ENCODE results near the gene ADAMTS6. TPM values are rescaled to one million over a fixed set of nuclear protein-coding genes. Genes with fewer than 3 reads are reported as not detected.

The ADAMTS6 gene
- total RNA-seq, 4 donors from 2014 or later, result 0.05 to 0.49 (median 0.31) TPM

DNA sequence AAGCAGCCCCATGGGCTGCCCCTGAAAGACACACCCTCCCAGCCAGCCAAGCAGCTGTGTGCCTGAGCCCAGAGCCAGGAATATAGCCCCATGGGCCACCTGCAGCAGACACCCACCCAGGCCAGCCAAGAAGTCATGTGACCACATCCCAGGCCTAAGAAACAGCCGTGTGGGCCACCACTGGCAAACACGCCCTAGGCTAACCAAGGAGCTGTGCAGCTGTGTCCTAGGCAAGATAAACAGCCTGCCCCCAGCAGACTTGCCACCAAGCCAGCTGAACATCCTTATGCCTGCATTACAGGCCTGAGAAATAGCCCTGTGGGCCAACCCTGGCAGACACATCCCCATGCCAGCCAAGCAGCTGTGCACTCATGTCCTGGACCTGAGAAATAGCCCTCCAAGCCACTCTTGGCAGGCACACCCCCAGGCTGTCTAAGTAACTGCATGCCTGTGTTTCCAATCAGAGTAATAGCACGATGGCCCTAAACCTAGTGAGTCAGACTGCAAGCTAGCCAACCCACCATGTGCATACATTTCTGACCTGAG is 143.0 kb downstream of the ADAMTS6 start:
- H3K9me3 ChIP-seq, result no peaks in the 10 kb centered on the region
- H3K27ac ChIP-seq, result no peak overlapping the region
- in situ Hi-C loops (cut with MboI; ENCODE audit: low sequenced_read_pairs in 4 of 4) (no loop called here), intact Hi-C loops (cut with DNase I; ENCODE audit: low total_unique reads) (no loop called here)
- TF ChIP-seq, protein P1, sequence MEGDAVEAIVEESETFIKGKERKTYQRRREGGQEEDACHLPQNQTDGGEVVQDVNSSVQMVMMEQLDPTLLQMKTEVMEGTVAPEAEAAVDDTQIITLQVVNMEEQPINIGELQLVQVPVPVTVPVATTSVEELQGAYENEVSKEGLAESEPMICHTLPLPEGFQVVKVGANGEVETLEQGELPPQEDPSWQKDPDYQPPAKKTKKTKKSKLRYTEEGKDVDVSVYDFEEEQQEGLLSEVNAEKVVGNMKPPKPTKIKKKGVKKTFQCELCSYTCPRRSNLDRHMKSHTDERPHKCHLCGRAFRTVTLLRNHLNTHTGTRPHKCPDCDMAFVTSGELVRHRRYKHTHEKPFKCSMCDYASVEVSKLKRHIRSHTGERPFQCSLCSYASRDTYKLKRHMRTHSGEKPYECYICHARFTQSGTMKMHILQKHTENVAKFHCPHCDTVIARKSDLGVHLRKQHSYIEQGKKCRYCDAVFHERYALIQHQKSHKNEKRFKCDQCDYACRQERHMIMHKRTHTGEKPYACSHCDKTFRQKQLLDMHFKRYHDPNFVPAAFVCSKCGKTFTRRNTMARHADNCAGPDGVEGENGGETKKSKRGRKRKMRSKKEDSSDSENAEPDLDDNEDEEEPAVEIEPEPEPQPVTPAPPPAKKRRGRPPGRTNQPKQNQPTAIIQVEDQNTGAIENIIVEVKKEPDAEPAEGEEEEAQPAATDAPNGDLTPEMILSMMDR (IDR thresholded peaks at IDR 0.05 in 4 of 5, conservative IDR thresholded peaks at IDR 0.05 in 1 of 5), result no peak
- no peak for TF ChIP-seq POLR2A (IDR thresholded peaks at IDR 0.05)
- DNase-seq, result peak in 1 of 2 donors; percentile 11
- H3K4me1 ChIP-seq, result no peaks in the 10 kb centered on the region
- ATAC-seq, result no peak
- no peak overlapping the region for H3K4me3 ChIP-seq
- no peaks in the 10 kb centered on the region for H3K27me3 ChIP-seq
- no peaks in the 10 kb centered on the region for H3K36me3 ChIP-seq

GRCh38 chr5:65334077-65334476 is 147.6 kb downstream of the ADAMTS6 start:
- TF ChIP-seq, protein P1 (IDR thresholded peaks at IDR 0.05 in 4 of 5, conservative IDR thresholded peaks at IDR 0.05 in 1 of 5), result no peak
- no peak for TF ChIP-seq POLR2A (IDR thresholded peaks at IDR 0.05)
- in situ Hi-C loops (cut with MboI; ENCODE audit: low sequenced_read_pairs in 4 of 4), result no loop called here
- ATAC-seq, result no peak
- H3K27ac ChIP-seq, result no peak overlapping the region
- intact Hi-C loops (cut with DNase I; ENCODE audit: low total_unique reads), result no loop called here
- H3K9me3 ChIP-seq, result no peaks in the 10 kb centered on the region
- H3K4me3 ChIP-seq, result no peak overlapping the region
- H3K4me1 ChIP-seq, result no peaks in the 10 kb centered on the region
- DNase-seq, result no peak
- no peaks in the 10 kb centered on the region for H3K27me3 ChIP-seq
- H3K36me3 ChIP-seq, result no peaks in the 10 kb centered on the region

- Histone ChIP-seq H3K4me1 (no peaks in the 10 kb centered on the region), H3K36me3 (no peaks in the 10 kb centered on the region), H3K4me3 (no peak overlapping the region), H3K27ac (no peak overlapping the region), H3K9me3 (no peaks in the 10 kb centered on the region), H3K27me3 (no peaks in the 10 kb centered on the region)
- intact Hi-C loops (cut with DNase I; ENCODE audit: low total_unique reads), result no loop called here
- TF ChIP-seq POLR2A (IDR thresholded peaks at IDR 0.05), result no peak
- TF ChIP-seq, protein P1 (IDR thresholded peaks at IDR 0.05 in 4 of 5, conservative IDR thresholded peaks at IDR 0.05 in 1 of 5), result no peak
- DNase-seq (no peak), ATAC-seq (no peak)
- in situ Hi-C loops (cut with MboI; ENCODE audit: low sequenced_read_pairs in 4 of 4), result no loop called here
Observed at GRCh38 chr5:65332591-65332990, 149.1 kb downstream of the ADAMTS6 start.

GRCh38 chr5:65329266-65329665 is 152.5 kb downstream of the ADAMTS6 start:
- in situ Hi-C loops (cut with MboI; ENCODE audit: low sequenced_read_pairs in 4 of 4), result no loop called here
- Histone ChIP-seq H3K27me3 (no peaks in the 10 kb centered on the region), H3K36me3 (no peaks in the 10 kb centered on the region), H3K27ac (no peak overlapping the region), H3K9me3 (no peaks in the 10 kb centered on the region), H3K4me1 (no peaks in the 10 kb centered on the region), H3K4me3 (no peak overlapping the region)
- DNase-seq (no peak), ATAC-seq (no peak)
- TF ChIP-seq, protein P1 (IDR thresholded peaks at IDR 0.05 in 4 of 5, conservative IDR thresholded peaks at IDR 0.05 in 1 of 5), result no peak
- TF ChIP-seq POLR2A (IDR thresholded peaks at IDR 0.05), result no peak
- intact Hi-C loops (cut with DNase I; ENCODE audit: low total_unique reads), result no loop called here

- in situ Hi-C loops (cut with MboI; ENCODE audit: low sequenced_read_pairs in 4 of 4), result no loop called here
- ATAC-seq (no peak), DNase-seq (no peak)
- Histone ChIP-seq H3K36me3 (no peaks in the 10 kb centered on the region), H3K9me3 (no peaks in the 10 kb centered on the region), H3K4me1 (no peaks in the 10 kb centered on the region), H3K27ac (no peak overlapping the region), H3K4me3 (no peak overlapping the region), H3K27me3 (no peaks in the 10 kb centered on the region)
- TF ChIP-seq, protein P1 (IDR thresholded peaks at IDR 0.05 in 4 of 5, conservative IDR thresholded peaks at IDR 0.05 in 1 of 5), result no peak
- TF ChIP-seq POLR2A (IDR thresholded peaks at IDR 0.05), result no peak
- intact Hi-C loops (cut with DNase I; ENCODE audit: low total_unique reads), result no loop called here
Observed at GRCh38 chr5:65327582-65327981, 154.1 kb downstream of the ADAMTS6 start.
